Measurements from ENCODE around the gene CTCF.
A peak's percentile ranks its signal among the peaks of the same experiment; 100 is the strongest.

Gene CTCF

GRCh38 chr16:67549240-67549639 is 13.1 kb upstream of the CTCF start:
- no peak for DNase-seq

- DNase-seq = no peak
These were observed 12.4 kb upstream of the CTCF start for GRCh38 chr16:67549936-67550335.

GRCh38 chr16:67551091-67551490 is 11.2 kb upstream of the CTCF start:
- no peak for DNase-seq

- no peak for DNase-seq
These were observed 10.4 kb upstream of the CTCF start for GRCh38 chr16:67551972-67552371.

GRCh38 chr16:67552476-67552875 is 9.8 kb upstream of the CTCF start:
- no peak for DNase-seq

- DNase-seq = no peak
These were observed 6.5 kb upstream of the CTCF start for GRCh38 chr16:67555795-67556212.

GRCh38 chr16:67558859-67559258 is 3.5 kb upstream of the CTCF start:
- no peak for DNase-seq

- no peak for DNase-seq
These were observed 1.4 kb upstream of the CTCF start for GRCh38 chr16:67560827-67561342.

- DNase-seq = no peak
These were observed 864 bp upstream of the CTCF start for GRCh38 chr16:67561501-67561823.

GRCh38 chr16:67561824-67562525 is 351 bp upstream of the CTCF start:
- peak; percentile 94 for DNase-seq

- peak; percentile 48 for DNase-seq
These were observed 787 bp downstream of the CTCF start for GRCh38 chr16:67562918-67563707.

GRCh38 chr16:67563708-67564468 is 1.6 kb downstream of the CTCF start:
- DNase-seq = no peak

- no peak for DNase-seq
These were observed 3.3 kb downstream of the CTCF start for GRCh38 chr16:67565470-67566100.

GRCh38 chr16:67571464-67571863 is 9.1 kb downstream of the CTCF start:
- DNase-seq = no peak

- DNase-seq = no peak
These were observed 9.7 kb downstream of the CTCF start for GRCh38 chr16:67571981-67572431.

- no peak for DNase-seq
These were observed 17.4 kb downstream of the CTCF start for GRCh38 chr16:67579686-67580085.

- no peak for DNase-seq
These were observed 17.9 kb downstream of the CTCF start for GRCh38 chr16:67580202-67580601.

- no peak for DNase-seq
These were observed 31.0 kb downstream of the CTCF start for GRCh38 chr16:67593288-67593687.

- DNase-seq = no peak
These were observed 31.4 kb downstream of the CTCF start for GRCh38 chr16:67593701-67594100.

GRCh38 chr16:67594256-67594915 is 32.1 kb downstream of the CTCF start:
- DNase-seq = no peak

- no peak for DNase-seq
These were observed 32.6 kb downstream of the CTCF start for GRCh38 chr16:67594956-67595355.

GRCh38 chr16:67598527-67598926 is 36.2 kb downstream of the CTCF start:
- DNase-seq = no peak

Data from T-helper 9 cell (primary cell).